ENCODE results near the gene APOBEC3G.
"Not testable (repeated sequence)": the region's sequence is repeated elsewhere in the genome, so short reads cannot be mapped to it uniquely, and the experiment has no call there.

APOBEC3G gene

GRCh38 chr22:39041908-39042307 lies 35.2 kb upstream of the APOBEC3G start:
- no peak for DNase-seq (ENCODE audit: low read depth)
- peak overlapping the region; percentile 71 for H3K4me3 ChIP-seq (ENCODE audit: low read depth, low read length)

GRCh38 chr22:39043063-39043462 lies 34.0 kb upstream of the APOBEC3G start:
- DNase-seq (ENCODE audit: low read depth); H3K4me3 ChIP-seq (ENCODE audit: low read depth, low read length): not testable (repeated sequence)

More at GRCh38 chr22:39041908-39042307, 35.2 kb upstream of the APOBEC3G start:
- no peak for TF ChIP-seq CTCF (IDR thresholded peaks at IDR 0.05; ENCODE audit: low read depth, low read length, missing control alignments)

GRCh38 chr22:39045136-39045535 lies 31.9 kb upstream of the APOBEC3G start:
- H3K4me3 ChIP-seq (ENCODE audit: low read depth, low read length); DNase-seq (ENCODE audit: low read depth): not testable (repeated sequence)

GRCh38 chr22:39049486-39049885 lies 27.6 kb upstream of the APOBEC3G start:
- DNase-seq (ENCODE audit: low read depth); H3K4me3 ChIP-seq (ENCODE audit: low read depth, low read length): not testable (repeated sequence)

- not testable (repeated sequence) for H3K4me3 ChIP-seq (ENCODE audit: low read depth, low read length); DNase-seq (ENCODE audit: low read depth)
These were observed 25.1 kb upstream of the APOBEC3G start for GRCh38 chr22:39051844-39052495.

- no peak for TF ChIP-seq CTCF (IDR thresholded peaks at IDR 0.05; ENCODE audit: low read depth, low read length, missing control alignments)
- no peak for DNase-seq (ENCODE audit: low read depth)
- no peak overlapping the region for H3K4me3 ChIP-seq (ENCODE audit: low read depth, low read length)
These were observed 21.4 kb upstream of the APOBEC3G start for GRCh38 chr22:39055658-39056057.

GRCh38 chr22:39061290-39061689 lies 15.8 kb upstream of the APOBEC3G start:
- H3K4me3 ChIP-seq (ENCODE audit: low read depth, low read length); DNase-seq (ENCODE audit: low read depth): not testable (repeated sequence)

- H3K4me3 ChIP-seq (ENCODE audit: low read depth, low read length); DNase-seq (ENCODE audit: low read depth): not testable (repeated sequence)
These were observed 15.1 kb upstream of the APOBEC3G start for GRCh38 chr22:39061951-39062350.

GRCh38 chr22:39063904-39064303 lies 13.2 kb upstream of the APOBEC3G start:
- DNase-seq (ENCODE audit: low read depth); H3K4me3 ChIP-seq (ENCODE audit: low read depth, low read length): not testable (repeated sequence)

- not testable (repeated sequence) for DNase-seq (ENCODE audit: low read depth)
- H3K4me3 ChIP-seq (ENCODE audit: low read depth, low read length) = peak overlapping the region; percentile 53
These were observed 10.4 kb upstream of the APOBEC3G start for GRCh38 chr22:39066442-39067276.

GRCh38 chr22:39068033-39068785 lies 8.9 kb upstream of the APOBEC3G start:
- H3K4me3 ChIP-seq (ENCODE audit: low read depth, low read length) = peak overlapping the region; percentile 53; the same call in 1 of the 2 replicates
- peak; percentile 61 for TF ChIP-seq CTCF (IDR thresholded peaks at IDR 0.05; ENCODE audit: low read depth, low read length, missing control alignments)
- no peak for DNase-seq (ENCODE audit: low read depth)
